Adrenal gland (tissue), 12 donors: Measurements from ENCODE around the gene SPO11. TPM values are rescaled to one million over a fixed set of nuclear protein-coding genes. Genes with fewer than 3 reads are reported as not detected.

Experiments used
- DNase-seq, 7 donors: peaks; one replicate each; pipeline ENCODE4 v3.0.0-alpha.2; 2019 to 2020
- H3K27ac ChIP-seq, 5 donors: fragments of 200-600 bp; sonication (generic) in 4 of 5; 1 replicate in 3 of 5; 2 replicates in 2 of 5; pipeline versions ENCODE4 v1.5.1 to v1.8.0; 2016 to 2020; ENCODE audit warnings: mild to moderate bottlenecking in 1 of 5
- H3K27me3 ChIP-seq: fragments of 200-600 bp; 2 replicates; pipeline ENCODE4 v1.8.0; 2021
- H3K36me3 ChIP-seq, 2 donors: fragments of 200-600 bp; replicated peaks in 1 of 2; 1 replicate in 1 of 2; 2 replicates in 1 of 2; pipeline versions ENCODE4 v1.5.1 to v1.8.0; 2018 to 2022
- H3K4me1 ChIP-seq, 2 donors: fragments of 200-600 bp; replicated peaks in 1 of 2; 1 replicate in 1 of 2; 2 replicates in 1 of 2; pipeline versions ENCODE4 v1.5.1 to v1.8.0; 2018 to 2021
- H3K4me3 ChIP-seq, 4 donors: fragments of 200-600 bp; sonication (generic) in 3 of 4; one replicate each; pipeline ENCODE4 v1.5.1; 2016 to 2018
- H3K9me3 ChIP-seq, 3 donors: fragments of 200-600 bp; sonication (generic) in 1 of 3; replicated peaks in 1 of 3; 1 replicate in 2 of 3; 2 replicates in 1 of 3; pipeline versions ENCODE4 v1.5.1 to v1.8.0; 2016 to 2021
- CTCF ChIP-seq, 6 experiments: fragments of 450-650 bp in 4 of 6; fragments of 200-600 bp in 2 of 6; sonication (generic) in 1 of 6; IDR thresholded peaks; 1 replicate in 5 of 6; 2 replicates in 1 of 6; pipeline versions ENCODE4 v1.5.1 to v1.8.0; 2016 to 2021; ENCODE audit warnings: antibody characterized with exemption in 6 of 6, mild to moderate bottlenecking in 2 of 6, moderate library complexity in 1 of 6
- POLR2A ChIP-seq, 2 donors: fragments of 450-650 bp; IDR thresholded peaks; one replicate each; pipeline ENCODE4 v1.6.1; 2017; ENCODE audit warnings: antibody characterized with exemption in 2 of 2, mild to moderate bottlenecking in 2 of 2, moderate library complexity in 1 of 2
- WGBS, 4 donors: extraction: QIAGEN DNeasy Blood & Tissue Kit in 2 of 4; methylation state at CpG; one replicate each; pipeline versions ENCODE4 v1.1.5 to v1.1.7; 2013 to 2017; 5-methylcytosine and 5-hydroxymethylcytosine counted together
- intact Hi-C, 2 donors: fragments of 100-400 bp; cut with DNase I; formaldehyde crosslinking; loops; one replicate each; pipeline versions ENCODE4 v1.14.1 to v1.15.0; 2022 to 2023
- polyA plus RNA-seq, 3 donors: library from polyadenylated mRNA; stranded (reverse); fragments of 200-250 nt in 2 of 3; fragments of 350-450 nt in 1 of 3; fragmentation: Illumina TruSeq in 1 of 3; extraction: RNeasy Lipid Tissue Mini Kit (QIAGEN cat#74804) in 1 of 3; gene quantifications; one replicate each; pipeline ENCODE4 v1.2.3, GENCODE V29; 2013 to 2014
- total RNA-seq, 9 donors: library from RNA; depleted of rRNA in 4 of 9; stranded (reverse); fragments of >200 nt in 4 of 9; fragments of 120-200 nt in 1 of 9; fragmentation: NEBNext Ultra II Directional in 1 of 9; extraction: Animal tissue kit (Norgen Biotek cat#: 25700) in 1 of 9; gene quantifications; one replicate each; pipeline versions ENCODE4 v1.1.0 to v1.2.4, GENCODE V29; 2013 to 2023
- donor health status: healthy with polysubstance abuse.
- donor health status: Bipolar disorder and iron deficiency.
- donor health status: DM: yes; HTN: yes; CAD: no.
- donor health status: DM: no; HTN: no; CAD: no.
- donor health status: DM: no; HTN: no; CAD: no.
- donor health status: DM: yes; HTN: yes; CAD: no.

The SPO11 gene
- total and polyA plus RNA-seq, 12 donors: not detected

DNA sequence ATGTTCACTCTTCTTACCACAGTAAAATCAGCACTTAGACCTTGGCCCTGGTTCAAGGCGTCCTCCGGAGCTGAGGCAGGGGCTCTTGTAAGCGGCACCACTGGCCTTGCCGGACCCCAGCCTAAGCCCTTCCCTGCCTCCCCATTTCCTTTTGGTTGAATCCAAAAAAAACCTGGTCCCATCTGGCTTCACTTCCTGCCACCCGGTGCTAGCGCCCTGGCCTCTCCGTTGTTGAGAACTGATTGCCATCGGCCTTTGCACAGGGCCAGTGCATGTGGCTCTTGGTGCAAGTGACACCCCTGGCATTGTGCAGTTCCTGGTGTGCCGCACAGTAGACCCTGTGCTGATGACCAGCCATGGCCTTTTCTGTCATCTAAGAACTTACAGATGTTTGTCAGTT, 42.6 kb downstream of the SPO11 start:
- H3K27ac ChIP-seq: no peak overlapping the region
- H3K27me3 ChIP-seq: no peaks in the 10 kb centered on the region
- DNase-seq: no peak
- no peaks in the 10 kb centered on the region for H3K9me3 ChIP-seq
- peaks cover 0 to 4% of the 10 kb centered on the region in 2 donors for H3K4me1 ChIP-seq
- intact Hi-C loops: no loop called here
- WGBS, 4 donors: 81 to 92% (median 86%) methylated on average over 6 to 9 of the region's 9 CpGs
- no peak overlapping the region for H3K4me3 ChIP-seq
- peaks cover 0 to 91% of the 10 kb centered on the region in 2 donors for H3K36me3 ChIP-seq
- TF ChIP-seq CTCF (IDR thresholded peaks at IDR 0.05) (no peak), POLR2A (IDR thresholded peaks at IDR 0.05) (no peak)

- H3K4me3 ChIP-seq: no peak overlapping the region
- TF ChIP-seq POLR2A (IDR thresholded peaks at IDR 0.05) (no peak), CTCF (IDR thresholded peaks at IDR 0.05) (no peak)
- intact Hi-C loops: no loop called here
- H3K27me3 ChIP-seq: no peaks in the 10 kb centered on the region
- H3K4me1 ChIP-seq: peaks cover 0 to 4% of the 10 kb centered on the region in 2 donors
- H3K36me3 ChIP-seq: peaks cover 0 to 91% of the 10 kb centered on the region in 2 donors
- 83 to 88% (median 85%) methylated on average over 16 to 25 of the region's 25 CpGs for WGBS, 4 donors
- no peak overlapping the region for H3K27ac ChIP-seq
- no peaks in the 10 kb centered on the region for H3K9me3 ChIP-seq
- DNase-seq: no peak
Observed at GRCh38 chr20:57372581-57373350, 43.2 kb downstream of the SPO11 start.

GRCh38 chr20:57374343-57374930, 44.8 kb downstream of the SPO11 start:
- WGBS, 4 donors: 74 to 78% (median 76%) methylated on average over 10 to 12 of the region's 12 CpGs
- peaks cover 0 to 87% of the 10 kb centered on the region in 2 donors for H3K36me3 ChIP-seq
- peaks cover 0 to 4% of the 10 kb centered on the region in 2 donors for H3K4me1 ChIP-seq
- DNase-seq: no peak
- intact Hi-C loops: no loop called here
- TF ChIP-seq POLR2A (IDR thresholded peaks at IDR 0.05) (no peak), CTCF (IDR thresholded peaks at IDR 0.05) (no peak)
- H3K4me3 ChIP-seq: no peak overlapping the region
- no peaks in the 10 kb centered on the region for H3K27me3 ChIP-seq
- peak overlapping the region in 1 of 5 donors; percentile 84 for H3K27ac ChIP-seq
- H3K9me3 ChIP-seq: no peaks in the 10 kb centered on the region

DNA sequence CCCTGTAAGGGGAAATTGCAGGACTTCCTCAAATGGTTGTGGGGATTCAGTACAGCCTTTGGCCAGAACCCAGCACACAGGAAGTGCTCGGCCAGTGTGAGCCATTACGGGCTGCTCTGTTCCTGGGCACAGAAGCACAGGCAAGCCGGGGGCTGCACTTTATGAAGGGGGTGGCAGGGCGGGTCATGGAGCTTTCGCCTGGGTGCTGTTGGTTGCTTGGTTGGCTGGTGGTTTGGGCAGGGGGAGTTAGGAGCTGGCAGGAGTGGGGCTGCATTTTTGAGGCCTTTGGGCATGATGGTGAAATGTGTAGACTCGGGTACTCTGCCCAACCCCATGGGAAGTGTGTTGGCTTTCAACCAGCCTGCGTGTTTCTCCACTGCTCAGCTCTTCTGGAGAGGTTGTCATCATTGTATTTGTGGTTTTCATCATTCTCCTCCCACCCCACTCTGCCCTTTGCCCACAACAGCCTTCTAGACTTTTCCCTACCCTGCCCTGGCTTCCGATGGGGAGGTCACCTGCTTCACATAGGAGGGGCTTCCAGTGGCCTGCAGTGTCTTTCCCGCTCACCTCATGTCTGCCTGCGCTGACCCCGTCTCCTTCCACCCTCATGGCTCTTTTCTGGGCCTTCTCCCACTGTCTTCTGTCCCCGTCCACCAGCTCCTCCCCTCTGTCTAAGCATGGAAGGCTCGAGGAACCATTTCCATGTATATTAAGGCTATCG, 45.5 kb downstream of the SPO11 start:
- peaks cover 0 to 4% of the 10 kb centered on the region in 2 donors for H3K4me1 ChIP-seq
- DNase-seq: peak in 5 of 7 donors; percentile 36 to 59 (median 53)
- WGBS, 4 donors: 78 to 86% (median 83%) methylated on average over 11 to 14 of the region's 14 CpGs
- H3K4me3 ChIP-seq: no peak overlapping the region
- TF ChIP-seq POLR2A (IDR thresholded peaks at IDR 0.05): no peak
- TF ChIP-seq CTCF (IDR thresholded peaks at IDR 0.05): no peak
- H3K9me3 ChIP-seq: no peaks in the 10 kb centered on the region
- intact Hi-C loops: no loop called here
- peaks cover 0 to 85% of the 10 kb centered on the region in 2 donors for H3K36me3 ChIP-seq
- H3K27me3 ChIP-seq: no peaks in the 10 kb centered on the region
- H3K27ac ChIP-seq: peak overlapping the region in 2 of 5 donors; percentile 57 to 84
